NOMO-1 treated with DMSO at 0.1 percent for 48 hours (cell line): ENCODE data around the gene DKK3.

Source experiments
- DNase-seq: peaks from one replicate; lab custom pipeline; 2025; ENCODE audit not compliant: unreplicated experiment; lab: John Stamatoyannopoulos, UW

Gene DKK3

DNA sequence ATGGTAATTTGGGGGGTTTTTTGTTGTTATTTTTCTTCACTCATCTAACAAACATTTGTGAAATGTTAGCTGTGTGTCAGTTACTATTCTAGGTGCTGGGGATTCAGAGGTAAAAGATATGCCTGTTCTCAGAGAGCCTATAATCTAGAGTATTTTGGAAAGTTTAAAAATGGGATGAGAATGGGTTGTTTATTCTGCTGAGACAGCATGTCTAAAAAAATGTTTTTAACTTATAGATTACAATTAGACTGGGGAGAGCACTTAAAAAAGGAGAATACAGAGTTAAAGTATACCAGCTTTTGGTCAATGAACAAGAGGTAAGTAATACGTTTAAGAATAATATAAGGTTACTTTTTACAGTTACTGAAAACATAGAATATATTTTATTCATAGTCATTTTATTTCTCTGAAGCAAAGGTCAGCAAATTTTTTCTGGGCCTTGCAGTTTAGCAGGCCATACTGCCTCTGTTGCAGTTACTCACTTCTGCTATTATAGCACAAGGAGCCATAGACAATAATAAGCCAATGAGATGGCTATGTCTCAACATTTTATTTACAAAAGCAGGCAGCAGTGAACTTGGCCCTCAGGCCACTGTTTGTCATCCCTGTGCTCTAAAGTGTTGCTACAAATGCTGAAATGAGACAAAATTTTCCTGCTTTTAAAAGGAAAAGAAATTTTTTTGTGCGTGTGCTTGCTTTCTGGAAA is 60.0 kb downstream of the DKK3 start:
- no peak for DNase-seq

DNA sequence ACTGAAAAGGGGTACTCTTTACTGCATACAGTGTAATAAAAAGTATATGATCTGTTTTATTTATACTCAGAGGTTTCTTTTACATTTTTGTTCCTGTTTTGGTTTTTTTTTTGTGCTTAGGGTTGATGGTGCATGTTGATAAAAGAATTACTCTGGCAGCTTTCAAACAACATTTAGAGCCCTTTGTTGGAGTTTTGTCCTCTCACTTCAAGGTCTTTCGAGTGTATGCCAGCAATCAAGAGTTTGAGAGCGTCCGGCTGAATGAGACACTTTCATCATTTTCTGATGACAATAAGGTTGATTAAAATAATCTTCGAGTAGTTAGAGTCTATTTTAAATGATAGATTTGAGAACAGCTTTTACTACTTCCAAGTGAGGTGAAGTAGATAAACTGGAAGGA is 60.6 kb downstream of the DKK3 start:
- no peak for DNase-seq

DNA sequence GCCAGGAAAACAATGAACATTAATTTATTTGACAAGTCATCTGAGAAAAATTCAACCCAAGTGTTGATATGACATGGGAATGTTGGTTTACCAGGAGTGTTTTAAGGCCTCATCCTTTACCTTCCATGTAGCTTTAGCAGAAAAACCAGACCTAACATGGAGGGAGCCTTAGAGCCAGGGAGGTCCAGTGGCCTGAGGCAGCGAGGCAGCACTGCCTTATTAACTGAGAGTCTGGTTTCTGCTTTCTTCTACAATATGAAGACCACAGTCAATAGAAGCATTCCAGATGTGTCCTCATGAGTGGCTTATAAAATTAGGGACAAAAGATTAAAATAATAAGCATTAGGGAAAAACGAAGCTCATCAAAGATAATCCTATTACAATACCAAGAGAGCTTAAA is 61.5 kb downstream of the DKK3 start:
- no peak for DNase-seq

DNA sequence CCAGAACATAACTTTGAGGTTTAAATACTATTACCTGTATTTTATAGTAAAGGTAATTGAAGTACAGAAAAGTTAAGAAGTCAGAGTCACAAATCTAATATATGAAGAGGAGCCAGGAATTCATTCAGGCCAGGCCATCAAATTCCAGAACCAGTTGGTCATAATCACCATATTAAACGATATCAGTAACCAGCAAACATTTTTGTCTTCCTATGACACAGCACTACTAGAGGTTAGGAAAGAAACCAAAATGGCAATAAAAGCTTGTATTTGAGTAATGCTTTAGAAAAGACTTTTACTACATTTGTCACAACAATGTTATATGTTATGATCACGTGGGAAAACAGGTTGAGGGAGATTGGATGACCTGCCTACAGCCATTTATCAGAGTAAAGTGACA is 62.2 kb downstream of the DKK3 start:
- DNase-seq: no peak

DNA sequence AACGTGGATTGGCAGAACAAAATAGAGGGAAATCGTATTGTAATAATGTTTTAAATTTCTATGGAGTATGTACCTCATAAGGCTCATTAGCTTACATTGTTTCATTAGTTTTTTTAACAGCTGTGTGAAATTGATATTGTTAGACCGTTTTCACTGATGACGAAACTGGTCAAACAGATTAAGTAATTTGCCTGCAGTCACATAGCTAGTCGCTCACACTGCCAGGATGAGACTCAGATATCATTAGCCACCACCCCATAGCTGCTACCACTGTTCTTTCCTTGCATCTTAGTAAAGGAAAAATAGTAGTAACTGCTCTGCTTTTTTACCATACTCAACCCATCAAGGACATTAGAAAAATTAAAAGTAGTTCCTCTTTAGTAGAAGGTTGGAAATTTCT is 64.0 kb downstream of the DKK3 start:
- no peak for DNase-seq

DNA sequence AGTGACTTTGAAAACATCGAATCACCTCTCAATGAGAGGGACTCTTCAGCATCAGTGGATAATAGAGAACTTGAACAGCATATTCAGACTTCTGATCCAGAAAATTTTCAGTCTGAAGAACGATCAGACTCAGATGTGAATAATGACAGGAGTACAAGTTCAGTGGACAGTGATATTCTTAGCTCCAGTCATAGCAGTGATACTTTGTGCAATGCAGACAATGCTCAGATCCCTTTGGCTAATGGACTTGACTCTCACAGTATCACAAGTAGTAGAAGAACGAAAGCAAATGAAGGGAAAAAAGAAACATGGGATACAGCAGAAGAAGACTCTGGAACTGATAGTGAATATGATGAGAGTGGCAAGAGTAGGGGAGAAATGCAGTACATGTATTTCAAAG is 65.8 kb downstream of the DKK3 start:
- no peak for DNase-seq

DNA sequence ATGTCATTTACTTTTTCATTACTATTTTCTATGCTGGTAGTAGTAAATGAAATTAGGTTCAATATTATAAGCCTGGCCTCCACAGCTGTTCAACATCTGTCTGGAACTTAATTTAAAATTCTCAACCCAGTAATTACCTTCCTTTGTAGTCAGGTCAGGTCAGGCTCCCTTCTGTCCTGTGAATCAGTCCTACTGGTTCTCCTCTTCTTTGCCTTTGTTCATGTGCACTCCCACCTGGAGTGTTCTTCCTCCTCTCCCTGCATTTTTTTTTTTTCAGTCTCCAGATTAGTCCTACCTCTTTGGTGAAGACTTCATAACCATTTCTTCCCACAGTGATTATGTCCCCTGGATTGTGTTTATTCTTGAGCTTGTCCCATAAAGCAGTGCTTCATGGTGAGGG is 67.9 kb downstream of the DKK3 start:
- DNase-seq: no peak

DNA sequence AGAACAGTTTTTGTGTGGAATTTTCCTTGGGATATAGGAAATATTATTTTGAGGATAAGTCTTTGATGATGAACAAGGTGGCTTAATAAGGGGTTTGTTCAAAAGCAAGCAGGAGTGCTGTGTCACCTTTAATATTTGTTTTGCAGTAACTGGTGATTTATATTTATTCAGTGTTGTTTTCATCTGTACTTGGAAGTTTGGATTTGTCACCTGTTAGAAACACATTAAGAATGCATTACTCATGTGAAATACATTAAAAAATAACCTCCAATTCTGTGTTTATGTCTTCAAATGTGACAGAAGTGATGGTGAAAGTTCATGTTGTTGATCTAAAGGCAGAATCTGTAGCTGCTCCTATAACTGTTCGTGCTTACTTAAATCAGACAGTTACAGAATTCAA is 70.5 kb downstream of the DKK3 start:
- no peak for DNase-seq

DNA sequence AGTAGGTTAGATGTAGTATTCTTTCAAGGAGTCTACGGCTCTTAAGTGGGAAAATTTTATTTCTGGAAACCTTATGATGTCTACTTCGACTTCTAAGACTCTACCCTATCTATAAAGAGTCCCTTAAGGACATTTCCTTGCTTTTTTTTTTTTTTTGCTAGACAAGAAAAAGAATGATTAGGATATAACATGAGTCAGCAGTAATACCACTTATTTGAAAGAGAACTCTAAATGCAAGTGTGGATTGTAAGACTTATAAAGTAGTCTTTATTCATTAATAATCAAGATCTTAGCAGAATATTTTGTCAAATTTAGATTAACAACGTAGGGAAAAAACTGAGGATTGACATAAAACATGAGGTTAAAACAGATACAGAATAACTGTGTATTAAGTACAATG is 71.0 kb downstream of the DKK3 start:
- no peak for DNase-seq

DNA sequence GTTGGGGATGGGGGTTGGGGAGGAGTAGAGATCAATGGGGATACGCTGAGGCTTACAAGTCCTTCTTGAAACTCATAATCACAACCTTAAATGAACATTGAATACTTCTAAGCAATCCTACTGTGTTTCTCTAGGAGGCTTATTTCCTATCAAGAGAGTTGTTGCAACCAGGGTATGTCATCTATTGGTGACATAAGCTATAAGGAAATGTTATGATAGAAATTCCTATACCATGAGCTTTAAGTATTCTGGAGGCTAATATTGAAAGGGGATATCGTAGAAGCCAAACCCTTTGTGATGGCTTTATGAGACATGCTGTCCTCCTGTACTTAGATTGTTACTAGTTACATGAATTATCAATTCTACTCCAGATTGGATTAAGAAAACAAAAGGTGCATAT is 72.9 kb downstream of the DKK3 start:
- DNase-seq: no peak

DNA sequence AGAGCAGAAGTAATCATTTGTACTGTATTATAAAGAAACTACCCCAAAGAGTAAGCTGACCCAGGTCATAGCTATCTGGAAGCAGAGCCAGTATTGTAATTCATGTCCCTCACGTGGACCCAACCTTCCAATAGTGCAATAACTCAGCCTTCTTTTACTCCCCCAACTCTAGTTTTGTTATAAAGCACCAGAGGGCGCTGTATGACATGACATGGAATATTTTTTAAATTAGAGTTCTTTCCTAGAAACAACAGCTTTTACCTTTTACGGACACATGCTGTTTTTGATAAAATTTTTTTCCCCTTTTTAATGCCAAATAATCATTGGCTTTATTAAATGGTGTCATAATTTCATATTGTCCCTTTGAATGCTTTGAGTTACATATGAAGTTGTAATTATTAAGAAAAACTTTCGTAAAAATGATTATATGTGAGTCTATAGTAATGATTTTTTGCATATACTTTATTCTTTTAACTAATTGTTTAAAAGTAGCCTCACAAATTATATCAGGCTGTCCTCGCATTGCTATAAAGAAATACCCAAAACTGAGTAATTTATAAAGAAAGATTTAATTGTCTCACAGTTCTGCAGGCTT is 76.9 kb downstream of the DKK3 start:
- DNase-seq: peak; percentile 18

DNA sequence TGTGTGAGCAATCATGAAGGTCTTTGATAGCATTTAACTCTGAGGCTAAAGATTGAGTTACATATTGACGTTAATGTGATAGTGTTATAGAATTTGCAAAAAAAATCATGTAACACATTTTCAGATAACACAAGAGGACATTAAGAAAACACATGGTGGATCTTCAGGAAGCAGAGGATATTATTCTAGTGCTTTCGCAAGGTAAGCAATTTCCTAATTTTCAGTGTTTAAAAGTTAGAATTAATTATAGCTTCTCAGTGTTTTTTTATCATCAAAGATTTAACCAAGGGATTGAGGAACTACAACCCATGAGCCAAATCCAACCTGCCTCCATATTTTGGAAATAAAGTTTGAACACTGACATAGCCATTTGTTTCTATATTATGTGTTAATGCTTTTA is 78.5 kb downstream of the DKK3 start:
- DNase-seq: no peak

DNA sequence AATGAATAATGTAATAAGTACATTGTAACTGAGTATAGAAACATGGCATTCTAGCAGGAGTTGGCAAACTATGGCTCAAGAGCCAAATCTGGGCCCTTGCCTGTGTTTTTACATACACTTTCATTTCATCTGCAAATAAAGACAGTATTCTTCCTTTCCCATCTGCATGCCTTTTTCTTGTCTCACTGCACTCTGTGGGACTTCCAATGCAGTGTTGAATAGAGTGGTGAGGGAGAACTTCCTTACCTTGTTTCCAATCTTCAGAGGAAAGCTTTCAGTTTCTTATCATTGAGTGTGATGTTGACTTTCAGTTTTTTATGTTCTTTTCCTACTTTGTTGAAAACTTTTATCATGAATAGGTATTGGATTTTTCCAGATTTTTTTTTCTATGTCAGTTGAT is 84.6 kb downstream of the DKK3 start:
- no peak for DNase-seq

DNA sequence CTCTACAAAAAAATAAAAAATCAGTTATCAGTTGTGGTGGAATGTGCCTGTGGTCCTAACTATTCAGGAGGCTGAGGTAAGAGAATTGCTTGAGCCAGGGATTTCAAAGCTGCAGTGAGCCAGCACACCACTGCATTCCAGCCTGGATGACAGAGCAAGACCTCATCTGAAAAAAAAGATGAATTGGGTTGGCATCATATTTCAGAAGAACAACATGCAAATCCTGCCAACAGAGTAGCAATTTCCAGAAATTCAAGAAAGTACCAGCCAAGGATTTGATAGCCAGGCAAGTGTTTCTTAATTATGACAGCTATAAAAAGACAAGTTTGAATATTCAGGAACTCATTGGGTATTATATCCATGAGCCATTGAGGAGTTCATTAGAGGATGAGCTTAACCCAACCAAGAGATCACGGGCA is 91.4 kb downstream of the DKK3 start:
- no peak for DNase-seq

DNA sequence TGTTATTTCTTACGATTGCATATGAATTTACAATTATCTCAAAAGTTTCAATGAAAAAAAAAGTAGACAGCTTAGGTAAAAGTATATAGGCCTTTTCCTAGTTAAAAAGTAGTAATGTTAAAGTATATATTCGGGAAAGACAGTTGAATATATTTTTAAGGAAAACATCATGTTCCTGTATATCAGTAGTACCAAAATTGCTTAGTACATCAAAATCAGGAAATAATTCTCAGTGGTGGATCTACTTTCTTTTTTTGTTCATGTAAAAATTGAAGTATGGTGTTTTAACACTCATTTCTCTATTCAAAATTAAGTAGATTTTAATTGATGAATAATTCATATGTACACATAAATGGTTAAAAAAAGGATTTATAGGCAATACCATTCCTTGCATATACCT is 92.8 kb downstream of the DKK3 start:
- DNase-seq: no peak

DNA sequence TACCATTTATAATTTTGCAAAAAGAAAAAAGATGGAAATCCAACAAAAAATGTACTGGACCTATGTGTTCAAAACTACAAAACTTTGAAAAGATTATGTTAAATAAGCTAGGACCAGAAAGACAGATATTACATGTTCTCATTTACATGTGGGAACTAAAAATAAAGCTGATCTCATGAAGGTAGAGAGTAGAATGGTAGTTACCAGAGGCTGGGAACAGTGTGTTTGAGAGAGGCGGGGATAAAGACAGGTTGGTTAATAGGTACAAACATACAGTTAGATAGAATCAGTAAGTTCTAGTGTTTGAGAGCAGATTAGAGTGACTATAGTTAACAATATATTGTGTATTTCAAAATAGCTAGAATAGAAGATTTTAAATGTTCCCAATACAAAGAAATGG is 95.0 kb downstream of the DKK3 start:
- no peak for DNase-seq
